ENCODE measurements around the gene TCHP. TPM values are rescaled to one million over a fixed set of nuclear protein-coding genes. Genes with fewer than 3 reads are reported as not detected.

TCHP gene
- total RNA-seq, 1 donor from 2014 or later = 16.8 TPM

DNA sequence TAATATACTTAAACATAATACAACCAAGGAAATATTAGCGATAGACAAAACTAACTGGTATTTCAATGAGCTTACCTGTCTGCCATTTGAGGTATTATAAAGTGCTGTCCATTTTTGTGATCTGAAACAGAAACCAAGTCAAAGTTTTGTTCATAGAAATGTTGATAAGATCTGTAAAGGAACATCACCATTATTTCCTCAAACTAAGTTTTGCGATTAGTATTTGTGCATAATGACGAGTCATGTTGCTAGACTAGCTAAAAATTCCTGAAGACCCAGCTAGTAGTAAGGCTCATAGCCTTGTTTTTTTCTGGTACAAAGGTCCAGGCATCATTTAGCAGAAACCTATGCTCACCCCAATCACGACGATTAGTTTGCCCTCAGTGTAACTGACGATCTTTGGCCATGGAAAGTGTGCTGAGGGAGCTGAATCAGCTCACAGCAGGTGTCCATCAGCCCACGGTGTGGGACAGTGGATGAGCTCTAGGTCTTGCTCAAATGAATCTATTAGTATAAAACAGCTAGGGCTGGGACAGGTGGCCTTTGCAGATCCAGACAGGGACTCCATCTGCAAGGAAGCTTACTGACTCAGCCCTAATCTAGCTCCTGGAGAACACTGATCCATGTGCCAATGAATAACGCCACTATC, 67.4 kb downstream of the TCHP start:
- no peak for DNase-seq
- ATAC-seq = no peak
- H3K4me3 ChIP-seq = no peak overlapping the region
- TF ChIP-seq, protein P1, sequence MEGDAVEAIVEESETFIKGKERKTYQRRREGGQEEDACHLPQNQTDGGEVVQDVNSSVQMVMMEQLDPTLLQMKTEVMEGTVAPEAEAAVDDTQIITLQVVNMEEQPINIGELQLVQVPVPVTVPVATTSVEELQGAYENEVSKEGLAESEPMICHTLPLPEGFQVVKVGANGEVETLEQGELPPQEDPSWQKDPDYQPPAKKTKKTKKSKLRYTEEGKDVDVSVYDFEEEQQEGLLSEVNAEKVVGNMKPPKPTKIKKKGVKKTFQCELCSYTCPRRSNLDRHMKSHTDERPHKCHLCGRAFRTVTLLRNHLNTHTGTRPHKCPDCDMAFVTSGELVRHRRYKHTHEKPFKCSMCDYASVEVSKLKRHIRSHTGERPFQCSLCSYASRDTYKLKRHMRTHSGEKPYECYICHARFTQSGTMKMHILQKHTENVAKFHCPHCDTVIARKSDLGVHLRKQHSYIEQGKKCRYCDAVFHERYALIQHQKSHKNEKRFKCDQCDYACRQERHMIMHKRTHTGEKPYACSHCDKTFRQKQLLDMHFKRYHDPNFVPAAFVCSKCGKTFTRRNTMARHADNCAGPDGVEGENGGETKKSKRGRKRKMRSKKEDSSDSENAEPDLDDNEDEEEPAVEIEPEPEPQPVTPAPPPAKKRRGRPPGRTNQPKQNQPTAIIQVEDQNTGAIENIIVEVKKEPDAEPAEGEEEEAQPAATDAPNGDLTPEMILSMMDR (IDR thresholded peaks at IDR 0.05) = no peak
- peaks cover 88% of the 10 kb centered on the region for H3K36me3 ChIP-seq
- no peaks in the 10 kb centered on the region for H3K27me3 ChIP-seq (ENCODE audit: low read depth)
- no peaks in the 10 kb centered on the region for H3K9me3 ChIP-seq
- H3K4me1 ChIP-seq = peaks cover 4% of the 10 kb centered on the region
- H3K27ac ChIP-seq = no peak overlapping the region
- intact Hi-C loops (cut with DNase I) = no loop called here

Other genes with a start within 250 kb of the TCHP start
- gene FAM222A, start 186.4 kb upstream of the TCHP start, total RNA-seq = 2.4 TPM
- 7.7 TPM for gene TRPV4, start 66.9 kb upstream of the TCHP start, total RNA-seq
- gene GLTP, start 19.7 kb upstream of the TCHP start, total RNA-seq = 45.3 TPM
- 62.2 TPM for gene GIT2, start 96.1 kb downstream of the TCHP start, total RNA-seq
- gene ANKRD13A, start 99.2 kb downstream of the TCHP start, total RNA-seq = 62.5 TPM
- gene C12orf76, start 148.2 kb downstream of the TCHP start, total RNA-seq = 19.7 TPM
- 12.5 TPM for gene IFT81, start 224.1 kb downstream of the TCHP start, total RNA-seq

All from lower lobe of right lung (tissue), 2 donors.